Neural crest cell (in vitro differentiated cells): ENCODE results near the gene CDK16. TPM values are rescaled to one million over a fixed set of nuclear protein-coding genes. Genes with fewer than 3 reads are reported as not detected.

Source experiments
- DNase-seq: peaks from one replicate; pipeline ENCODE4 v3.0.0; 2021; ENCODE audit warnings: low read depth, mixed read lengths, low spot score
- H3K27ac Mint-ChIP-seq: one replicate; pipeline ENCODE4 v1.8.0; 2021; ENCODE audit warnings: mild to moderate bottlenecking, mixed read lengths; ENCODE audit not compliant: unreplicated experiment
- H3K27me3 Mint-ChIP-seq: 2 replicates; pipeline ENCODE4 v1.8.0; 2021; ENCODE audit warnings: low read depth, mild to moderate bottlenecking, mixed read lengths
- H3K36me3 Mint-ChIP-seq: 2 replicates; pipeline ENCODE4 v1.8.0; 2021; ENCODE audit warnings: low read depth, mild to moderate bottlenecking, mixed read lengths
- H3K4me1 Mint-ChIP-seq: 2 replicates; pipeline ENCODE4 v1.8.0; 2021; ENCODE audit warnings: mixed read lengths
- H3K4me3 Mint-ChIP-seq: one replicate; pipeline ENCODE4 v1.8.0; 2021; ENCODE audit warnings: mild to moderate bottlenecking, mixed read lengths
- H3K9me3 Mint-ChIP-seq: 2 replicates; pipeline ENCODE4 v1.8.0; 2021; ENCODE audit warnings: mixed read lengths
- total RNA-seq: library from RNA; stranded (reverse); gene quantifications from 2 replicates; pipeline ENCODE4 v1.2.1, GENCODE V29; 2021
- TF ChIP-seq, protein P1 (sequence below): fragments of 200-600 bp; sonication (generic); conservative IDR thresholded peaks from 2 replicates; pipeline ENCODE4 v1.5.0; 2021; ENCODE audit warnings: antibody characterized with exemption, mild to moderate bottlenecking

CDK16 gene
- total RNA-seq, 1 donor from 2014 or later, result 289 TPM

GRCh38 chrX:47230136-47230868 lies 11.8 kb downstream of the CDK16 start:
- peak overlapping the region; percentile 97 for H3K4me3 Mint-ChIP-seq
- TF ChIP-seq, protein P1, sequence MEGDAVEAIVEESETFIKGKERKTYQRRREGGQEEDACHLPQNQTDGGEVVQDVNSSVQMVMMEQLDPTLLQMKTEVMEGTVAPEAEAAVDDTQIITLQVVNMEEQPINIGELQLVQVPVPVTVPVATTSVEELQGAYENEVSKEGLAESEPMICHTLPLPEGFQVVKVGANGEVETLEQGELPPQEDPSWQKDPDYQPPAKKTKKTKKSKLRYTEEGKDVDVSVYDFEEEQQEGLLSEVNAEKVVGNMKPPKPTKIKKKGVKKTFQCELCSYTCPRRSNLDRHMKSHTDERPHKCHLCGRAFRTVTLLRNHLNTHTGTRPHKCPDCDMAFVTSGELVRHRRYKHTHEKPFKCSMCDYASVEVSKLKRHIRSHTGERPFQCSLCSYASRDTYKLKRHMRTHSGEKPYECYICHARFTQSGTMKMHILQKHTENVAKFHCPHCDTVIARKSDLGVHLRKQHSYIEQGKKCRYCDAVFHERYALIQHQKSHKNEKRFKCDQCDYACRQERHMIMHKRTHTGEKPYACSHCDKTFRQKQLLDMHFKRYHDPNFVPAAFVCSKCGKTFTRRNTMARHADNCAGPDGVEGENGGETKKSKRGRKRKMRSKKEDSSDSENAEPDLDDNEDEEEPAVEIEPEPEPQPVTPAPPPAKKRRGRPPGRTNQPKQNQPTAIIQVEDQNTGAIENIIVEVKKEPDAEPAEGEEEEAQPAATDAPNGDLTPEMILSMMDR, result no peak
- peaks cover 38% of the 10 kb centered on the region for H3K4me1 Mint-ChIP-seq
- peak overlapping the region; percentile 93 for H3K27ac Mint-ChIP-seq
- H3K27me3 Mint-ChIP-seq, result peaks cover 5% of the 10 kb centered on the region
- DNase-seq, result no peak
- H3K36me3 Mint-ChIP-seq, result peaks cover 28% of the 10 kb centered on the region
- H3K9me3 Mint-ChIP-seq, result no peaks in the 10 kb centered on the region

GRCh38 chrX:47231167-47231566 lies 12.7 kb downstream of the CDK16 start:
- Mint-ChIP-seq H3K4me1 (peaks cover 46% of the 10 kb centered on the region), H3K27ac (no peak overlapping the region), H3K27me3 (peaks cover 5% of the 10 kb centered on the region), H3K4me3 (peak overlapping the region; percentile 97), H3K36me3 (peaks cover 22% of the 10 kb centered on the region), H3K9me3 (no peaks in the 10 kb centered on the region)
- TF ChIP-seq, protein P1, result no peak
- no peak for DNase-seq

DNA sequence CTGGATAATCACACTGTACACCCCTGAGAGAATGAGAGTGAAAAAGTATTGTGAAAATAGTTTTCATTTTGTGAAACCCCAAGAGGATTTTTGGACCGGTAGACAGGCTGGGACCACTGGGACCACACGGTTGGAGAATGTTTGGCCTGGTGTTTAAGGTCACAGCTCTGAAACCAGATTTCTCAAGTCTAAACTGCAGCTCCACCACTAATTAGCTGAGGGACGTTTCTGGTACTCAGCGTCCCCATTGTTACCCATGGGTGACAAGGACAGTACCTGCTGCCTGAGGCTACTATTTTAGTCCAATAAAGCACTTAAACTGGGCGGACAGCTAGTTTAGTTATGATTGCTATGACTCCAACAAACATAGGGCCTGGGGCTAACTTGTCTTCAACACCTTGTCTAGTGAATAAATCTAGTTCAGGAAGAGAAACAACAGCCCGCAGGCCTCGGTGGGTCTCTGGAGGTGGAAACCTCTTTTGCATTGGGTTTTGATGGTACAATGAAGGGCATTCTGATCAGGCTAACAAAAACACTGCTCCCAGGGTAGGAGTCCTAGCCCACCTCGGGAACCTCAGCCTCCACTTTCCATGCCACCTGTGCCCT lies 13.8 kb downstream of the CDK16 start:
- Mint-ChIP-seq H3K36me3 (peaks cover 19% of the 10 kb centered on the region), H3K4me3 (peak overlapping the region; percentile 97), H3K4me1 (peaks cover 58% of the 10 kb centered on the region), H3K9me3 (no peaks in the 10 kb centered on the region), H3K27me3 (peaks cover 5% of the 10 kb centered on the region), H3K27ac (peak overlapping the region; percentile 100)
- no peak for DNase-seq
- TF ChIP-seq, protein P1, result no peak

DNA sequence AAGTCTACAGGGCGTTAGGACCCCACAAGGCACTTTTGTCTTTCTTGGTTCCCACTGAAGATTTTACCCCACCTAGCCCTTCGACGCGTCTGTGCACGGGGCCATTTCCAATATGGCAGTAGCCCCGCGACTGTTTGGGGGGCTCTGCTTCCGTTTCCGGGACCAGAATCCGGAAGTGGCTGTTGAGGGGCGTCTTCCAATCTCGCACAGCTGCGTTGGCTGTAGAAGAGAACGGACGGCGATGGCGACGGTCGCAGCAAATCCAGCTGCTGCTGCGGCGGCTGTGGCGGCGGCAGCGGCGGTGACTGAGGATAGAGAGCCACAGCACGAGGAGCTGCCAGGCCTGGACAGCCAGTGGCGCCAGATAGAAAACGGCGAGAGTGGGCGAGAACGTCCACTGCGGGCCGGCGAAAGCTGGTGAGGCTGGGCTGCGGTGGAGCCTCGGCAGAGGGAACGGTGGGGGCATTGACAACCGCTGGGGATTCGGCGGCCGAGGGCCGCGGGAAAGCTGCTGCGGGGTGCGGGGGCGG lies 14.4 kb downstream of the CDK16 start, which contains the start of gene USP11:
Gene USP11 (plus strand): TSS at position 207 of the 530 bp plus-strand sequence. CDS start 35 bp downstream, at position 242.
- TF ChIP-seq, protein P1, result no peak
- H3K4me3 Mint-ChIP-seq, result peak within 1 kb of the TSS; percentile 97
- peaks cover 61% of the 10 kb centered on the region for H3K4me1 Mint-ChIP-seq
- no peaks in the 10 kb centered on the region for H3K9me3 Mint-ChIP-seq
- H3K36me3 Mint-ChIP-seq, result peaks cover 19% of the 10 kb centered on the region
- peak within 1 kb of the TSS; percentile 100 for H3K27ac Mint-ChIP-seq
- H3K27me3 Mint-ChIP-seq, result peaks cover 5% of the 10 kb centered on the region
- DNase-seq, result peak; percentile 61

GRCh38 chrX:47233333-47234113 lies 15.0 kb downstream of the CDK16 start:
- H3K4me1 Mint-ChIP-seq, result peaks cover 61% of the 10 kb centered on the region
- TF ChIP-seq, protein P1, result no peak
- peaks cover 5% of the 10 kb centered on the region for H3K27me3 Mint-ChIP-seq
- peak overlapping the region; percentile 100 for H3K27ac Mint-ChIP-seq
- DNase-seq, result peak; percentile 96
- no peaks in the 10 kb centered on the region for H3K9me3 Mint-ChIP-seq
- H3K4me3 Mint-ChIP-seq, result peak overlapping the region; percentile 97
- H3K36me3 Mint-ChIP-seq, result peaks cover 14% of the 10 kb centered on the region
